ENCODE results near the gene SMIM26. TPM values are rescaled to one million over a fixed set of nuclear protein-coding genes. Genes with fewer than 3 reads are reported as not detected.

SMIM26 gene
- polyA plus RNA-seq, 1 experiment = 108 TPM

- ChIA-PET CTCF (no interaction called here), POLR2A (no interaction called here)
- Histone ChIP-seq H3K27me3 (ENCODE audit: control insufficient read depth, insufficient read depth, low read length) (no peaks in the 10 kb centered on the region), H3K36me3 (ENCODE audit: control insufficient read depth, insufficient read depth, low read length) (no peaks in the 10 kb centered on the region), H3K4me3 (ENCODE audit: low read depth, low read length) (no peak overlapping the region)
- no peak for DNase-seq (ENCODE audit: low read depth)
- no peak for TF ChIP-seq CTCF (IDR thresholded peaks at IDR 0.05; ENCODE audit: insufficient read depth, low read depth, low read length)
Measured at GRCh38 chr20:18613553-18613952, 46.3 kb downstream of the SMIM26 start.

GRCh38 chr20:18614244-18614643, 47.0 kb downstream of the SMIM26 start:
- H3K4me3 ChIP-seq (ENCODE audit: low read depth, low read length) = no peak overlapping the region
- ChIA-PET POLR2A (no interaction called here), CTCF (interaction anchor here (1.6 to 2.1 kb wide), 2 partner anchors 18 to 24 kb away, joined by 3 to 4 read pairs; no protein-coding TSS in a partner anchor)
- no peaks in the 10 kb centered on the region for H3K27me3 ChIP-seq (ENCODE audit: control insufficient read depth, insufficient read depth, low read length)
- H3K36me3 ChIP-seq (ENCODE audit: control insufficient read depth, insufficient read depth, low read length) = no peaks in the 10 kb centered on the region
- TF ChIP-seq CTCF (IDR thresholded peaks at IDR 0.05; ENCODE audit: insufficient read depth, low read depth, low read length) = no peak
- DNase-seq (ENCODE audit: low read depth) = no peak

- ChIA-PET POLR2A (no interaction called here), CTCF (interaction anchor here (1.6 to 2.1 kb wide), 2 partner anchors 17 to 25 kb away, joined by 3 to 4 read pairs; no protein-coding TSS in a partner anchor)
- Histone ChIP-seq H3K36me3 (ENCODE audit: control insufficient read depth, insufficient read depth, low read length) (no peaks in the 10 kb centered on the region), H3K4me3 (ENCODE audit: low read depth, low read length) (no peak overlapping the region), H3K27me3 (ENCODE audit: control insufficient read depth, insufficient read depth, low read length) (no peaks in the 10 kb centered on the region)
- no peak for TF ChIP-seq CTCF (IDR thresholded peaks at IDR 0.05; ENCODE audit: insufficient read depth, low read depth, low read length)
- DNase-seq (ENCODE audit: low read depth) = no peak
Measured at GRCh38 chr20:18615020-18615650, 47.9 kb downstream of the SMIM26 start.

Small RNA genes lying within 50 kb of the gene (small RNA-seq; reads per million reads assigned to genes)
- gene RN7SL638P (ENCODE audit: insufficient read length, low read depth, low replicate concordance) (not detected), gene RNU6ATAC34P (ENCODE audit: insufficient read length, low read depth, low replicate concordance) (not detected)

Other genes starting within 250 kb of the SMIM26 start
- 2.0 TPM in 2 replicates for gene DZANK1, start 100.4 kb upstream of the SMIM26 start, polyA plus RNA-seq (2011; rRNA removed)
- gene POLR3F, start 100.0 kb upstream of the SMIM26 start, polyA plus RNA-seq (2011; rRNA removed) = 8.8 and 10.9 TPM in 2 replicates
- 8.5 and 14.9 TPM in 2 replicates for gene RBBP9, start 70.2 kb upstream of the SMIM26 start, polyA plus RNA-seq (2011; rRNA removed)
- 49.2 and 56.5 TPM in 2 replicates for gene SEC23B, start 59.5 kb upstream of the SMIM26 start, polyA plus RNA-seq (2011; rRNA removed)
- gene DTD1, start 20.6 kb downstream of the SMIM26 start, polyA plus RNA-seq (2011; rRNA removed) = 47.3 and 57.7 TPM in 2 replicates
- not detected in 2 replicates for gene SCP2D1, start 246.4 kb downstream of the SMIM26 start, polyA plus RNA-seq (2011; rRNA removed)